HTERT RPE-1 (cell line): ENCODE data around the gene EPN2.

Experiments used
- in situ Hi-C: fragments of 300-500 bp; cut with MboI; formaldehyde crosslinking; loops from 4 replicates; pipeline ENCODE4 v1.14.3; 2020; ENCODE audit warnings: low sequenced_read_pairs

Gene EPN2

GRCh38 chr17:19328441-19329061, 91.4 kb downstream of the EPN2 start:
- in situ Hi-C loops, result no loop called here

- in situ Hi-C loops, result no loop called here
Measured at GRCh38 chr17:19329136-19329535, 92.0 kb downstream of the EPN2 start.

GRCh38 chr17:19329839-19330238, 92.7 kb downstream of the EPN2 start:
- in situ Hi-C loops, result no loop called here

- in situ Hi-C loops, result no loop called here
Measured at GRCh38 chr17:19330271-19330670, 93.1 kb downstream of the EPN2 start.

GRCh38 chr17:19331134-19331533, 94.0 kb downstream of the EPN2 start:
- in situ Hi-C loops, result no loop called here

- in situ Hi-C loops, result no loop called here
Measured at GRCh38 chr17:19331543-19332245, 94.5 kb downstream of the EPN2 start.

GRCh38 chr17:19332371-19333131, 95.4 kb downstream of the EPN2 start:
- in situ Hi-C loops, result no loop called here

GRCh38 chr17:19333132-19333440, 95.9 kb downstream of the EPN2 start:
- in situ Hi-C loops, result no loop called here

- in situ Hi-C loops, result no loop called here
Measured at GRCh38 chr17:19333736-19334290, 96.6 kb downstream of the EPN2 start.

GRCh38 chr17:19334331-19334730, 97.2 kb downstream of the EPN2 start:
- in situ Hi-C loops, result no loop called here

- in situ Hi-C loops, result no loop called here
Measured at GRCh38 chr17:19335951-19336631, 98.9 kb downstream of the EPN2 start.

GRCh38 chr17:19336938-19337711, 100.0 kb downstream of the EPN2 start:
- in situ Hi-C loops, result no loop called here

GRCh38 chr17:19337712-19338023, 100.5 kb downstream of the EPN2 start:
- in situ Hi-C loops, result no loop called here

- in situ Hi-C loops, result no loop called here
Measured at GRCh38 chr17:19338031-19338990, 101.1 kb downstream of the EPN2 start.

- in situ Hi-C loops, result no loop called here
Measured at GRCh38 chr17:19339341-19339815, 102.2 kb downstream of the EPN2 start.

GRCh38 chr17:19341211-19341631, 104.1 kb downstream of the EPN2 start:
- in situ Hi-C loops, result no loop called here

- in situ Hi-C loops, result no loop called here
Measured at GRCh38 chr17:19341641-19342610, 104.8 kb downstream of the EPN2 start.

GRCh38 chr17:19342611-19343255, 105.6 kb downstream of the EPN2 start:
- in situ Hi-C loops, result no loop called here
